Naive thymus-derived CD4-positive, alpha-beta T cell (primary cell): ENCODE measurements around the gene SENP8. TPM values are rescaled to one million over a fixed set of nuclear protein-coding genes. Genes with fewer than 3 reads are reported as not detected.

Experiments
- ATAC-seq: fragments of 150-1000 bp; cut with Tn5 transposase; 2 replicates; pipeline ENCODE4 v1.10.0; 2021; ENCODE audit warnings: mild to moderate bottlenecking, moderate library complexity
- CTCF ChIA-PET: fragments of 350-600 bp; sonication (Branson Sonifier 250); formaldehyde crosslinking; loops from one replicate; lab custom pipeline; 2021; ENCODE audit warnings: antibody characterized with exemption; lab: Charles Lee
- POLR2A ChIA-PET: fragments of 350-600 bp; sonication (Branson Sonifier 250); formaldehyde crosslinking; loops from one replicate; lab custom pipeline; 2021; ENCODE audit warnings: antibody characterized with exemption, inconsistent platforms; lab: Charles Lee
- DNase-seq, 9 donors: peaks; one replicate each; pipeline versions ENCODE4 v3.0.0 to v3.0.0-alpha.2; 2020 to 2022; ENCODE audit warnings: mixed read lengths in 1 of 9
- H3K27ac ChIP-seq: one replicate; pipeline ENCODE4 v1.7.0; 2013; ENCODE audit warnings: mild to moderate bottlenecking, low read depth, low read length, moderate library complexity
- H3K27me3 ChIP-seq, 2 donors: one replicate each; pipeline ENCODE4 v1.7.0; 2013; ENCODE audit warnings: low read length in 2 of 2, mild to moderate bottlenecking in 2 of 2, moderate library complexity in 2 of 2; ENCODE audit not compliant: control insufficient read depth in 2 of 2, insufficient read depth in 2 of 2
- H3K36me3 ChIP-seq, 3 experiments: 1 replicate in 2 of 3; 2 replicates in 1 of 3; pipeline ENCODE4 v1.7.0; 2013; ENCODE audit warnings: low read length in 3 of 3, mild to moderate bottlenecking in 3 of 3, moderate library complexity in 1 of 3; ENCODE audit not compliant: insufficient read depth in 3 of 3, control insufficient read depth in 2 of 3
- H3K4me1 ChIP-seq, 2 donors: one replicate each; pipeline ENCODE4 v1.7.0; 2013; ENCODE audit warnings: low read length in 2 of 2, mild to moderate bottlenecking in 2 of 2, moderate library complexity in 1 of 2; ENCODE audit not compliant: control insufficient read depth in 2 of 2, insufficient read depth in 2 of 2
- H3K4me3 ChIP-seq: 2 replicates; pipeline ENCODE4 v1.7.0; 2013; ENCODE audit warnings: mild to moderate bottlenecking, low read length
- H3K9me3 ChIP-seq, 3 experiments: 1 replicate in 2 of 3; 2 replicates in 1 of 3; pipeline ENCODE4 v1.7.0; 2013; ENCODE audit warnings: low read length in 3 of 3; ENCODE audit not compliant: control insufficient read depth in 2 of 3
- H3K27ac Mint-ChIP-seq, 9 donors: one replicate each; pipeline ENCODE4 v1.8.0; 2020 to 2022; ENCODE audit warnings: mixed read lengths in 9 of 9, mild to moderate bottlenecking in 8 of 9, moderate library complexity in 5 of 9, inconsistent platforms in 2 of 9
- H3K27me3 Mint-ChIP-seq, 5 donors: one replicate each; pipeline ENCODE4 v1.8.0; 2021 to 2022; ENCODE audit warnings: mixed read lengths in 5 of 5, mild to moderate bottlenecking in 1 of 5
- H3K36me3 Mint-ChIP-seq, 5 donors: one replicate each; pipeline ENCODE4 v1.8.0; 2020 to 2022; ENCODE audit warnings: mixed read lengths in 5 of 5, mild to moderate bottlenecking in 3 of 5, inconsistent platforms in 1 of 5
- H3K4me1 Mint-ChIP-seq, 7 donors: one replicate each; pipeline ENCODE4 v1.8.0; 2020 to 2022; ENCODE audit warnings: mixed read lengths in 7 of 7, mild to moderate bottlenecking in 3 of 7, inconsistent platforms in 1 of 7
- H3K4me3 Mint-ChIP-seq, 10 donors: one replicate each; pipeline ENCODE4 v1.8.0; 2020 to 2022; ENCODE audit warnings: mild to moderate bottlenecking in 10 of 10, mixed read lengths in 10 of 10, moderate library complexity in 6 of 10, inconsistent platforms in 2 of 10
- H3K9me3 Mint-ChIP-seq, 11 donors: one replicate each; pipeline ENCODE4 v1.8.0; 2020 to 2022; ENCODE audit warnings: mixed read lengths in 11 of 11, mild to moderate bottlenecking in 4 of 11, inconsistent platforms in 1 of 11, moderate library complexity in 1 of 11
- intact Hi-C, 2 donors: fragments of 100-400 bp; cut with micrococcal nuclease; formaldehyde crosslinking; loops; one replicate each; pipeline ENCODE4 v1.15.1; 2023
- polyA plus RNA-seq, 2 donors: library from polyadenylated mRNA; unstranded; fragments of 300-500 nt; fragmentation: Illumina TruSeq; gene quantifications; one replicate each; pipeline ENCODE4 v1.2.3, GENCODE V29; 2021
- total RNA-seq, 6 experiments: library from RNA in 5 of 6; stranded (reverse) in 5 of 6; gene quantifications; 1 replicate in 5 of 6; 2 replicates in 1 of 6; pipeline ENCODE4 v1.2.3 and lab custom pipeline; 2021 to 2026

SENP8 gene
- total and polyA plus RNA-seq, 7 experiments from 2014 or later, result 0.34 to 1.6 (median 1.2) TPM

- H3K4me3 Mint-ChIP-seq, result no peak overlapping the region
- POLR2A ChIA-PET, result interaction anchor here (0.7 to 0.8 kb wide), 2 partner anchors 13 to 1054 kb away, joined by 3 to 4 read pairs; no protein-coding TSS in a partner anchor
- CTCF ChIA-PET, result no interaction called here
- H3K27me3 Mint-ChIP-seq, result peaks cover 0 to 22% (median 0%) of the 10 kb centered on the region in 5 donors
- H3K4me1 Mint-ChIP-seq, result peaks cover 10 to 49% (median 41%) of the 10 kb centered on the region in 7 donors
- DNase-seq (no peak), ATAC-seq (no peak)
- H3K36me3 Mint-ChIP-seq, result no peaks in the 10 kb centered on the region
- intact Hi-C loops, result loop anchor here in 1 of 2 donors (10.0 kb wide), 1 partner anchor 83 kb away; the partner anchor contains the start of gene GRAMD2A
- Histone ChIP-seq H3K27ac (no peak overlapping the region), H3K4me1 (peaks cover 7 to 11% of the 10 kb centered on the region in 2 donors), H3K9me3 (no peaks in the 10 kb centered on the region), H3K27me3 (no peaks in the 10 kb centered on the region), H3K36me3 (no peaks in the 10 kb centered on the region), H3K4me3 (no peak overlapping the region)
- H3K27ac Mint-ChIP-seq, result no peak overlapping the region
- H3K9me3 Mint-ChIP-seq, result no peaks in the 10 kb centered on the region
Observed at GRCh38 chr15:72112116-72112515, 6.1 kb upstream of the SENP8 start.

- ChIA-PET POLR2A (interaction anchor here (0.6 kb wide), 1 partner anchor 992 kb away, joined by 3 read pairs; no protein-coding TSS in a partner anchor), CTCF (no interaction called here)
- Mint-ChIP-seq H3K4me3 (no peak overlapping the region), H3K4me1 (peaks cover 11 to 49% (median 42%) of the 10 kb centered on the region in 7 donors), H3K9me3 (no peaks in the 10 kb centered on the region), H3K27me3 (peaks cover 0 to 23% (median 0%) of the 10 kb centered on the region in 5 donors), H3K36me3 (no peaks in the 10 kb centered on the region), H3K27ac (peak overlapping the region in 2 of 9 donors; percentile 10)
- ATAC-seq (no peak), DNase-seq (no peak)
- no peak overlapping the region for H3K4me3 ChIP-seq
- no peak overlapping the region for H3K27ac ChIP-seq
- intact Hi-C loops, result loop anchor here in 1 of 2 donors (10.0 kb wide), 1 partner anchor 82 kb away; the partner anchor contains the start of gene GRAMD2A
- H3K9me3 ChIP-seq, result no peaks in the 10 kb centered on the region
- H3K36me3 ChIP-seq, result peaks cover 0 to 6% (median 0%) of the 10 kb centered on the region in 3 experiments
- H3K27me3 ChIP-seq, result no peaks in the 10 kb centered on the region
- peaks cover 7 to 11% of the 10 kb centered on the region in 2 donors for H3K4me1 ChIP-seq
Observed at GRCh38 chr15:72112805-72113204, 5.4 kb upstream of the SENP8 start.

GRCh38 chr15:72113347-72114031 is 4.7 kb upstream of the SENP8 start:
- Mint-ChIP-seq H3K4me3 (no peak overlapping the region), H3K27ac (peak overlapping the region in 3 of 9 donors; percentile 10 to 16 (median 10)), H3K9me3 (no peaks in the 10 kb centered on the region), H3K4me1 (peaks cover 11 to 46% (median 42%) of the 10 kb centered on the region in 7 donors), H3K36me3 (no peaks in the 10 kb centered on the region), H3K27me3 (peaks cover 0 to 23% (median 0%) of the 10 kb centered on the region in 5 donors)
- Histone ChIP-seq H3K4me3 (no peak overlapping the region), H3K36me3 (peaks cover 0 to 7% (median 0%) of the 10 kb centered on the region in 3 experiments), H3K9me3 (no peaks in the 10 kb centered on the region), H3K27me3 (no peaks in the 10 kb centered on the region), H3K4me1 (peaks cover 7 to 11% of the 10 kb centered on the region in 2 donors), H3K27ac (no peak overlapping the region)
- no peak for ATAC-seq
- no peak for DNase-seq
- POLR2A ChIA-PET, result interaction anchor here (0.6 kb wide), 1 partner anchor 20 kb away, joined by 8 read pairs; no protein-coding TSS in a partner anchor
- intact Hi-C loops, result loop anchor here in 1 of 2 donors (10.0 kb wide), 1 partner anchor 81 kb away; the partner anchor contains the start of gene GRAMD2A
- CTCF ChIA-PET, result no interaction called here

GRCh38 chr15:72116731-72117485 is 1.3 kb upstream of the SENP8 start:
- ATAC-seq, result no peak
- peaks cover 7 to 11% of the 10 kb centered on the region in 2 donors for H3K4me1 ChIP-seq
- no peaks in the 10 kb centered on the region for H3K9me3 ChIP-seq
- Mint-ChIP-seq H3K27me3 (peaks cover 0 to 23% (median 0%) of the 10 kb centered on the region in 5 donors), H3K36me3 (no peaks in the 10 kb centered on the region), H3K27ac (peak overlapping the region; percentile 67 to 99 (median 88)), H3K4me3 (peak overlapping the region; percentile 89 to 99 (median 97)), H3K4me1 (peaks cover 23 to 55% (median 47%) of the 10 kb centered on the region in 7 donors), H3K9me3 (no peaks in the 10 kb centered on the region)
- intact Hi-C loops, result loop anchor here in 1 of 2 donors (10.0 kb wide), 1 partner anchor 78 kb away; the partner anchor contains the start of gene GRAMD2A
- peak overlapping the region; percentile 79 for H3K4me3 ChIP-seq
- peak in 5 of 9 donors; percentile 30 to 46 (median 44) for DNase-seq
- H3K36me3 ChIP-seq, result peaks cover 0 to 7% (median 0%) of the 10 kb centered on the region in 3 experiments
- ChIA-PET CTCF (no interaction called here), POLR2A (interaction anchor here (0.6 kb wide), 1 partner anchor 110 kb away, joined by 3 read pairs; no protein-coding TSS in a partner anchor)
- H3K27ac ChIP-seq, result peak overlapping the region; percentile 94
- no peaks in the 10 kb centered on the region for H3K27me3 ChIP-seq

- Histone ChIP-seq H3K4me1 (peaks cover 7 to 11% of the 10 kb centered on the region in 2 donors), H3K4me3 (peak overlapping the region; percentile 79), H3K36me3 (peaks cover 0 to 7% (median 0%) of the 10 kb centered on the region in 3 experiments), H3K9me3 (no peaks in the 10 kb centered on the region), H3K27ac (peak overlapping the region; percentile 94), H3K27me3 (no peaks in the 10 kb centered on the region)
- CTCF ChIA-PET, result no interaction called here
- intact Hi-C loops, result loop anchor here (1.0 to 10.0 kb wide), 9 partner anchors 77 to 935 kb away; partner anchors contain the start of genes PARP6 (in 2 of the 2), PKM (in 2 of the 2), ADPGK (in 1 of the 2) and CELF6 (in 1 of the 2)
- Mint-ChIP-seq H3K27me3 (peaks cover 0 to 23% (median 0%) of the 10 kb centered on the region in 5 donors), H3K9me3 (no peaks in the 10 kb centered on the region), H3K4me1 (peaks cover 23 to 55% (median 47%) of the 10 kb centered on the region in 7 donors), H3K36me3 (no peaks in the 10 kb centered on the region), H3K27ac (peak overlapping the region; percentile 81 to 99 (median 96)), H3K4me3 (peak overlapping the region; percentile 89 to 99 (median 97))
- peak in 8 of 9 donors; percentile 40 to 78 (median 46) for DNase-seq
- POLR2A ChIA-PET, result interaction anchor here (0.6 to 0.9 kb wide), 3 partner anchors 110 to 114 kb away, joined by 3 read pairs; no protein-coding TSS in a partner anchor
- ATAC-seq, result peak; percentile 59
Observed at GRCh38 chr15:72117486-72118016, 652 bp upstream of the SENP8 start.

- no peak for ATAC-seq
- Mint-ChIP-seq H3K27me3 (peaks cover 0 to 4% (median 0%) of the 10 kb centered on the region in 5 donors), H3K4me1 (peaks cover under 1 to 5% (median 2%) of the 10 kb centered on the region in 7 donors), H3K4me3 (no peak overlapping the region), H3K9me3 (no peaks in the 10 kb centered on the region), H3K36me3 (no peaks in the 10 kb centered on the region), H3K27ac (no peak overlapping the region)
- ChIA-PET CTCF (no interaction called here), POLR2A (no interaction called here)
- Histone ChIP-seq H3K4me1 (no peaks in the 10 kb centered on the region), H3K27me3 (no peaks in the 10 kb centered on the region), H3K36me3 (no peaks in the 10 kb centered on the region), H3K4me3 (no peak overlapping the region), H3K27ac (no peak overlapping the region), H3K9me3 (no peaks in the 10 kb centered on the region)
- DNase-seq, result no peak
- intact Hi-C loops, result no loop called here
Observed at GRCh38 chr15:72124218-72124617, 6.0 kb downstream of the SENP8 start.
